OCI-LY7 (cell line): ENCODE results near the gene SERPINA4.

Experiments used
- EZH2phosphoT487 ChIP-seq: fragments of 200-600 bp; sonication (generic); IDR thresholded peaks from 2 replicates; pipeline ENCODE4 v1.6.1; 2018; ENCODE audit warnings: low read depth, borderline replicate concordance, mild to moderate bottlenecking, mixed run types, antibody characterized with exemption, low read length, moderate library complexity, mixed read lengths
- TF ChIP-seq, protein P1 (sequence below): fragments of 200-600 bp; sonication (generic); conservative IDR thresholded peaks from 2 replicates; pipeline ENCODE4 v1.5.1; 2014; ENCODE audit warnings: mild to moderate bottlenecking, antibody characterized with exemption, low read length, moderate library complexity, mixed read lengths

DNA sequence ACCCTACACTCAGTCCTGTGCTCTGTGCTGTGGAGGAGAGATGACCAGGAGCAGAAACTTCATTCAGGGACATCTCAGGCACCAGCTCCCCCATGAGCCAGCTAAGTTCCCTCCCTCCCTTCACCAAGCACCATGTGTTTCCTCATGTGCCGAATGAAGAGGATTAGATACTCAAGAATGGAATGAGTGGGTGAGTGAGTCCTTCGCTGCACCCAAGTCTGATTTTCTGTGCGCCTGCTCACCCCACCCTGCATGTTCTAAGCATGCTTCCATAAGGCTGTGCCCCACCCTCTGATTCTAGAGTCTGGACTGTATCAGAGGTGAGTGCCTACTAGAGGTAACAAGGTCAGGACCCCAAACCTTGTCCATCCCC lies 32.1 kb downstream of the SERPINA4 start:
- TF ChIP-seq, protein P1, sequence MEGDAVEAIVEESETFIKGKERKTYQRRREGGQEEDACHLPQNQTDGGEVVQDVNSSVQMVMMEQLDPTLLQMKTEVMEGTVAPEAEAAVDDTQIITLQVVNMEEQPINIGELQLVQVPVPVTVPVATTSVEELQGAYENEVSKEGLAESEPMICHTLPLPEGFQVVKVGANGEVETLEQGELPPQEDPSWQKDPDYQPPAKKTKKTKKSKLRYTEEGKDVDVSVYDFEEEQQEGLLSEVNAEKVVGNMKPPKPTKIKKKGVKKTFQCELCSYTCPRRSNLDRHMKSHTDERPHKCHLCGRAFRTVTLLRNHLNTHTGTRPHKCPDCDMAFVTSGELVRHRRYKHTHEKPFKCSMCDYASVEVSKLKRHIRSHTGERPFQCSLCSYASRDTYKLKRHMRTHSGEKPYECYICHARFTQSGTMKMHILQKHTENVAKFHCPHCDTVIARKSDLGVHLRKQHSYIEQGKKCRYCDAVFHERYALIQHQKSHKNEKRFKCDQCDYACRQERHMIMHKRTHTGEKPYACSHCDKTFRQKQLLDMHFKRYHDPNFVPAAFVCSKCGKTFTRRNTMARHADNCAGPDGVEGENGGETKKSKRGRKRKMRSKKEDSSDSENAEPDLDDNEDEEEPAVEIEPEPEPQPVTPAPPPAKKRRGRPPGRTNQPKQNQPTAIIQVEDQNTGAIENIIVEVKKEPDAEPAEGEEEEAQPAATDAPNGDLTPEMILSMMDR, result no peak
- no peak for TF ChIP-seq EZH2phosphoT487
